ENCODE measurements around the gene RALGPS2.

RALGPS2 gene

GRCh38 chr1:178964469-178965330 is 239.7 kb downstream of the RALGPS2 start:
- Histone ChIP-seq H3K4me1 (ENCODE audit: control insufficient read depth in 1 of 2, insufficient read depth in 2 of 2, low read length in 2 of 2) (no peaks in the 10 kb centered on the region), H3K79me2 (ENCODE audit: control insufficient read depth, insufficient read depth, low read length, poor library complexity) (no peaks in the 10 kb centered on the region), H3K27ac (ENCODE audit: low read depth, low read length) (no peak overlapping the region), H3K4me3 (ENCODE audit: low read depth, low read length) (no peak overlapping the region), H3K9me3 (ENCODE audit: insufficient read depth, low read depth, low read length) (peaks cover 2% of the 10 kb centered on the region), H3K18ac (ENCODE audit: low read length) (no peak overlapping the region), H3K14ac (ENCODE audit: low read length) (no peak overlapping the region), H3K23ac (ENCODE audit: low read length) (no peak overlapping the region), H2BK12ac (ENCODE audit: low read length) (no peak overlapping the region), H2AK5ac (ENCODE audit: low read length) (no peak overlapping the region), H2BK120ac (ENCODE audit: insufficient read depth, low read length, poor library complexity) (no peak overlapping the region), H3K27me3 (ENCODE audit: insufficient read depth, low read length) (no peaks in the 10 kb centered on the region), H3K9ac (ENCODE audit: low read length) (no peak overlapping the region), H2AFZ (ENCODE audit: insufficient read depth, low read length, poor library complexity) (no peak overlapping the region), H4K91ac (ENCODE audit: low read depth, low read length) (no peak overlapping the region), H4K8ac (ENCODE audit: low read depth, low read length) (no peak overlapping the region), H2BK5ac (ENCODE audit: low read depth, low read length, poor library complexity) (no peak overlapping the region), H4K12ac (ENCODE audit: low read depth, low read length) (no peak overlapping the region), H3K4me2 (ENCODE audit: low read length) (no peak overlapping the region), H3K36me3 (ENCODE audit: control insufficient read depth in 1 of 2, insufficient read depth in 2 of 2, low read length in 2 of 2) (no peaks in the 10 kb centered on the region), H3K79me1 (ENCODE audit: low read length) (no peaks in the 10 kb centered on the region), H3K4ac (ENCODE audit: low read depth, low read length) (no peak overlapping the region)
- no peak for DNase-seq
- WGBS (ENCODE audit: extremely low coverage, insufficient coverage, insufficient read length) = no CpG with 5 or more reads among the region's 8 CpGs

GRCh38 chr1:178966312-178966711 is 241.3 kb downstream of the RALGPS2 start:
- Histone ChIP-seq H3K4me2 (ENCODE audit: low read length) (no peak overlapping the region), H3K79me1 (ENCODE audit: low read length) (no peaks in the 10 kb centered on the region), H3K79me2 (ENCODE audit: control insufficient read depth, insufficient read depth, low read length, poor library complexity) (no peaks in the 10 kb centered on the region), H4K12ac (ENCODE audit: low read depth, low read length) (no peak overlapping the region), H3K36me3 (ENCODE audit: control insufficient read depth in 1 of 2, insufficient read depth in 2 of 2, low read length in 2 of 2) (no peaks in the 10 kb centered on the region), H3K4me1 (ENCODE audit: control insufficient read depth in 1 of 2, insufficient read depth in 2 of 2, low read length in 2 of 2) (no peaks in the 10 kb centered on the region), H3K9me3 (ENCODE audit: insufficient read depth, low read depth, low read length) (peaks cover 3% of the 10 kb centered on the region), H3K4me3 (ENCODE audit: low read depth, low read length) (no peak overlapping the region), H2BK5ac (ENCODE audit: low read depth, low read length, poor library complexity) (no peak overlapping the region), H3K27me3 (ENCODE audit: insufficient read depth, low read length) (no peaks in the 10 kb centered on the region), H2BK120ac (ENCODE audit: insufficient read depth, low read length, poor library complexity) (no peak overlapping the region), H4K91ac (ENCODE audit: low read depth, low read length) (no peak overlapping the region), H3K23ac (ENCODE audit: low read length) (no peak overlapping the region), H2AFZ (ENCODE audit: insufficient read depth, low read length, poor library complexity) (no peak overlapping the region), H3K14ac (ENCODE audit: low read length) (no peak overlapping the region), H2BK12ac (ENCODE audit: low read length) (no peak overlapping the region), H4K8ac (ENCODE audit: low read depth, low read length) (no peak overlapping the region), H3K4ac (ENCODE audit: low read depth, low read length) (no peak overlapping the region), H3K27ac (ENCODE audit: low read depth, low read length) (no peak overlapping the region), H3K18ac (ENCODE audit: low read length) (no peak overlapping the region), H3K9ac (ENCODE audit: low read length) (no peak overlapping the region), H2AK5ac (ENCODE audit: low read length) (no peak overlapping the region)
- DNase-seq = no peak

GRCh38 chr1:178969226-178969987 is 244.4 kb downstream of the RALGPS2 start:
- Histone ChIP-seq H3K4me1 (ENCODE audit: control insufficient read depth in 1 of 2, insufficient read depth in 2 of 2, low read length in 2 of 2) (no peaks in the 10 kb centered on the region), H4K12ac (ENCODE audit: low read depth, low read length) (no peak overlapping the region), H3K4me2 (ENCODE audit: low read length) (no peak overlapping the region), H3K18ac (ENCODE audit: low read length) (no peak overlapping the region), H3K4ac (ENCODE audit: low read depth, low read length) (no peak overlapping the region), H2BK120ac (ENCODE audit: insufficient read depth, low read length, poor library complexity) (no peak overlapping the region), H4K8ac (ENCODE audit: low read depth, low read length) (no peak overlapping the region), H2BK5ac (ENCODE audit: low read depth, low read length, poor library complexity) (no peak overlapping the region), H2BK12ac (ENCODE audit: low read length) (no peak overlapping the region), H3K4me3 (ENCODE audit: low read depth, low read length) (no peak overlapping the region), H2AFZ (ENCODE audit: insufficient read depth, low read length, poor library complexity) (no peak overlapping the region), H3K79me2 (ENCODE audit: control insufficient read depth, insufficient read depth, low read length, poor library complexity) (no peaks in the 10 kb centered on the region), H2AK5ac (ENCODE audit: low read length) (no peak overlapping the region), H3K36me3 (ENCODE audit: control insufficient read depth in 1 of 2, insufficient read depth in 2 of 2, low read length in 2 of 2) (no peaks in the 10 kb centered on the region), H3K23ac (ENCODE audit: low read length) (no peak overlapping the region), H3K9me3 (ENCODE audit: insufficient read depth, low read depth, low read length) (peaks cover 3% of the 10 kb centered on the region), H3K14ac (ENCODE audit: low read length) (no peak overlapping the region), H4K91ac (ENCODE audit: low read depth, low read length) (no peak overlapping the region), H3K9ac (ENCODE audit: low read length) (no peak overlapping the region), H3K27me3 (ENCODE audit: insufficient read depth, low read length) (no peaks in the 10 kb centered on the region), H3K79me1 (ENCODE audit: low read length) (no peaks in the 10 kb centered on the region), H3K27ac (ENCODE audit: low read depth, low read length) (no peak overlapping the region)
- no peak for DNase-seq
- WGBS (ENCODE audit: extremely low coverage, insufficient coverage, insufficient read length) = no CpG with 5 or more reads among the region's 9 CpGs

GRCh38 chr1:178970184-178970583 is 245.1 kb downstream of the RALGPS2 start:
- no peak overlapping the region for H3K4me3 ChIP-seq (ENCODE audit: low read depth, low read length)
- no peak overlapping the region for H3K4ac ChIP-seq (ENCODE audit: low read depth, low read length)
- no peak overlapping the region for H3K18ac ChIP-seq (ENCODE audit: low read length)
- no peak overlapping the region for H4K12ac ChIP-seq (ENCODE audit: low read depth, low read length)
- H3K27ac ChIP-seq (ENCODE audit: low read depth, low read length) = no peak overlapping the region
- no peaks in the 10 kb centered on the region for H3K79me1 ChIP-seq (ENCODE audit: low read length)
- no peak overlapping the region for H3K14ac ChIP-seq (ENCODE audit: low read length)
- H2AK5ac ChIP-seq (ENCODE audit: low read length) = no peak overlapping the region
- H3K4me1 ChIP-seq (ENCODE audit: control insufficient read depth in 1 of 2, insufficient read depth in 2 of 2, low read length in 2 of 2) = no peaks in the 10 kb centered on the region
- no peaks in the 10 kb centered on the region for H3K27me3 ChIP-seq (ENCODE audit: insufficient read depth, low read length)
- no peak overlapping the region for H4K8ac ChIP-seq (ENCODE audit: low read depth, low read length)
- WGBS (ENCODE audit: extremely low coverage, insufficient coverage, insufficient read length) = no CpG with 5 or more reads among the region's 5 CpGs
- no peak overlapping the region for H3K23ac ChIP-seq (ENCODE audit: low read length)
- H2BK120ac ChIP-seq (ENCODE audit: insufficient read depth, low read length, poor library complexity) = no peak overlapping the region
- H4K91ac ChIP-seq (ENCODE audit: low read depth, low read length) = no peak overlapping the region
- H3K36me3 ChIP-seq (ENCODE audit: control insufficient read depth in 1 of 2, insufficient read depth in 2 of 2, low read length in 2 of 2) = no peaks in the 10 kb centered on the region
- H2BK12ac ChIP-seq (ENCODE audit: low read length) = no peak overlapping the region
- no peaks in the 10 kb centered on the region for H3K79me2 ChIP-seq (ENCODE audit: control insufficient read depth, insufficient read depth, low read length, poor library complexity)
- H3K9ac ChIP-seq (ENCODE audit: low read length) = no peak overlapping the region
- no peak for DNase-seq
- no peak overlapping the region for H3K4me2 ChIP-seq (ENCODE audit: low read length)
- no peak overlapping the region for H2AFZ ChIP-seq (ENCODE audit: insufficient read depth, low read length, poor library complexity)
- H2BK5ac ChIP-seq (ENCODE audit: low read depth, low read length, poor library complexity) = no peak overlapping the region
- H3K9me3 ChIP-seq (ENCODE audit: insufficient read depth, low read depth, low read length) = peaks cover 4% of the 10 kb centered on the region
